Chondrocyte (in vitro differentiated cells): ENCODE results near the gene TMEFF2. TPM values are rescaled to one million over a fixed set of nuclear protein-coding genes. Genes with fewer than 3 reads are reported as not detected.
"Not testable (repeated sequence)": the region's sequence is repeated elsewhere in the genome, so short reads cannot be mapped to it uniquely, and the experiment has no call there.

Experiments
- DNase-seq: peaks from one replicate; pipeline ENCODE4 v3.0.0; 2021; ENCODE audit warnings: mixed read lengths, low spot score
- H3K27ac Mint-ChIP-seq: one replicate; pipeline ENCODE4 v1.8.0; 2021; ENCODE audit warnings: mild to moderate bottlenecking, moderate library complexity, mixed read lengths; ENCODE audit not compliant: unreplicated experiment
- H3K27me3 Mint-ChIP-seq: 2 replicates; pipeline ENCODE4 v1.8.0; 2021; ENCODE audit warnings: low read depth, mixed read lengths
- H3K36me3 Mint-ChIP-seq: 2 replicates; pipeline ENCODE4 v1.8.0; 2021; ENCODE audit warnings: low read depth, mixed read lengths
- H3K4me1 Mint-ChIP-seq: 2 replicates; pipeline ENCODE4 v1.8.0; 2021; ENCODE audit warnings: low read depth, mild to moderate bottlenecking, mixed read lengths
- H3K4me3 Mint-ChIP-seq: one replicate; pipeline ENCODE4 v1.8.0; 2021; ENCODE audit warnings: mild to moderate bottlenecking, moderate library complexity, mixed read lengths; ENCODE audit not compliant: unreplicated experiment
- H3K9me3 Mint-ChIP-seq: 2 replicates; pipeline ENCODE4 v1.8.0; 2021; ENCODE audit warnings: low read depth, mixed read lengths
- CTCF ChIP-seq: fragments of 200-600 bp; sonication (generic); IDR thresholded peaks from 2 replicates; pipeline ENCODE4 v1.5.0; 2021; ENCODE audit warnings: antibody characterized with exemption, mild to moderate bottlenecking, moderate library complexity
- total RNA-seq: library from RNA; stranded (reverse); gene quantifications from 3 replicates; pipeline ENCODE4 v1.2.1, GENCODE V29; 2021

Gene TMEFF2
- total RNA-seq, 1 donor from 2014 or later, result 1.5 TPM

GRCh38 chr2:192082121-192082520 lies 112.6 kb downstream of the TMEFF2 start:
- Mint-ChIP-seq H3K36me3 (peaks cover 2% of the 10 kb centered on the region), H3K4me1 (no peaks in the 10 kb centered on the region), H3K9me3 (no peaks in the 10 kb centered on the region), H3K27me3 (no peaks in the 10 kb centered on the region), H3K27ac (no peak overlapping the region), H3K4me3 (no peak overlapping the region)
- no peak for DNase-seq
- TF ChIP-seq CTCF, result no peak

GRCh38 chr2:192080096-192080495 lies 114.6 kb downstream of the TMEFF2 start:
- not testable (repeated sequence) for H3K4me1 Mint-ChIP-seq, H3K27ac Mint-ChIP-seq, H3K36me3 Mint-ChIP-seq

GRCh38 chr2:192073878-192074277 lies 120.9 kb downstream of the TMEFF2 start:
- Mint-ChIP-seq H3K4me3 (no peak overlapping the region), H3K27ac (no peak overlapping the region), H3K27me3 (no peaks in the 10 kb centered on the region), H3K36me3 (no peaks in the 10 kb centered on the region), H3K9me3 (no peaks in the 10 kb centered on the region), H3K4me1 (peaks cover 4% of the 10 kb centered on the region)
- DNase-seq, result no peak
- TF ChIP-seq CTCF, result no peak

More at GRCh38 chr2:192080096-192080495, 114.6 kb downstream of the TMEFF2 start:
- not testable (repeated sequence) for DNase-seq, H3K4me3 Mint-ChIP-seq, H3K9me3 Mint-ChIP-seq, H3K27me3 Mint-ChIP-seq

GRCh38 chr2:192072778-192073177 lies 122.0 kb downstream of the TMEFF2 start:
- no peak for DNase-seq
- H3K4me1 Mint-ChIP-seq, result peaks cover 4% of the 10 kb centered on the region
- no peak overlapping the region for H3K4me3 Mint-ChIP-seq
- no peak for TF ChIP-seq CTCF
- H3K36me3 Mint-ChIP-seq, result no peaks in the 10 kb centered on the region
- no peaks in the 10 kb centered on the region for H3K9me3 Mint-ChIP-seq
- no peaks in the 10 kb centered on the region for H3K27me3 Mint-ChIP-seq
- no peak overlapping the region for H3K27ac Mint-ChIP-seq

GRCh38 chr2:192072261-192072660 lies 122.5 kb downstream of the TMEFF2 start:
- Mint-ChIP-seq H3K36me3 (no peaks in the 10 kb centered on the region), H3K27ac (no peak overlapping the region), H3K27me3 (no peaks in the 10 kb centered on the region), H3K4me3 (no peak overlapping the region), H3K9me3 (no peaks in the 10 kb centered on the region), H3K4me1 (peaks cover 4% of the 10 kb centered on the region)
- no peak for DNase-seq
- TF ChIP-seq CTCF, result no peak

GRCh38 chr2:192070099-192070498 lies 124.6 kb downstream of the TMEFF2 start:
- no peaks in the 10 kb centered on the region for H3K9me3 Mint-ChIP-seq
- H3K27ac Mint-ChIP-seq, result no peak overlapping the region
- H3K4me1 Mint-ChIP-seq, result peaks cover 4% of the 10 kb centered on the region
- no peak for DNase-seq
- H3K4me3 Mint-ChIP-seq, result no peak overlapping the region
- no peaks in the 10 kb centered on the region for H3K27me3 Mint-ChIP-seq
- no peak for TF ChIP-seq CTCF
- no peaks in the 10 kb centered on the region for H3K36me3 Mint-ChIP-seq
